Putamen (tissue), 1 donor: Measurements from ENCODE around the gene FAM168B.
"Not testable (repeated sequence)": the region's sequence is repeated elsewhere in the genome, so short reads cannot be mapped to it uniquely, and the experiment has no call there.

Experiments
- DNase-seq: peaks from one replicate; pipeline ENCODE4 v3.0.0-alpha.2; 2016; ENCODE audit warnings: low spot score

FAM168B gene

GRCh38 chr2:131093006-131093695 lies at the start of gene FAM168B:
Gene FAM168B, minus strand, starts transcription at chr2:131093460. Its CDS starts 10,814 bp downstream, at chr2:131082646.
- peak; percentile 90 for DNase-seq

GRCh38 chr2:131142849-131143248 lies 49.6 kb upstream of the FAM168B start:
- no peak for DNase-seq

- no peak for DNase-seq
Measured at GRCh38 chr2:131140581-131140980, 47.3 kb upstream of the FAM168B start.

GRCh38 chr2:131132729-131133128 lies 39.5 kb upstream of the FAM168B start:
- no peak for DNase-seq

GRCh38 chr2:131130298-131130596 lies 37.0 kb upstream of the FAM168B start:
- no peak for DNase-seq

GRCh38 chr2:131127981-131128380 lies 34.7 kb upstream of the FAM168B start:
- DNase-seq, result no peak

GRCh38 chr2:131127076-131127475 lies 33.8 kb upstream of the FAM168B start:
- peak; percentile 18 for DNase-seq

GRCh38 chr2:131126436-131126835 lies 33.2 kb upstream of the FAM168B start:
- DNase-seq, result no peak

GRCh38 chr2:131125195-131125757 lies 32.0 kb upstream of the FAM168B start:
- no peak for DNase-seq

- DNase-seq, result no peak
Measured at GRCh38 chr2:131123192-131123591, 29.9 kb upstream of the FAM168B start.

GRCh38 chr2:131122496-131122895 lies 29.2 kb upstream of the FAM168B start:
- DNase-seq, result no peak

GRCh38 chr2:131121464-131121863 lies 28.2 kb upstream of the FAM168B start:
- no peak for DNase-seq

- DNase-seq, result no peak
Measured at GRCh38 chr2:131120815-131121317, 27.6 kb upstream of the FAM168B start.

GRCh38 chr2:131115752-131116151 lies 22.5 kb upstream of the FAM168B start:
- no peak for DNase-seq

- not testable (repeated sequence) for DNase-seq
Measured at GRCh38 chr2:131114950-131115349, 21.7 kb upstream of the FAM168B start.

- DNase-seq, result no peak
Measured at GRCh38 chr2:131113566-131114227, 20.4 kb upstream of the FAM168B start.

GRCh38 chr2:131112529-131112928 lies 19.3 kb upstream of the FAM168B start:
- no peak for DNase-seq

- DNase-seq, result no peak
Measured at GRCh38 chr2:131105950-131106801, 12.9 kb upstream of the FAM168B start.

- peak; percentile 91 for DNase-seq
Measured at GRCh38 chr2:131105156-131105949, 12.1 kb upstream of the FAM168B start, which contains the start of gene PLEKHB2. Gene PLEKHB2, plus strand, starts transcription at chr2:131105336. Its CDS starts 15,606 bp downstream, at chr2:131120942.

- DNase-seq, result no peak
Measured at GRCh38 chr2:131104487-131105155, 11.4 kb upstream of the FAM168B start.

GRCh38 chr2:131103165-131103564 lies 9.9 kb upstream of the FAM168B start:
- DNase-seq, result no peak
